ENCODE measurements around the gene SFRP2. TPM values are rescaled to one million over a fixed set of nuclear protein-coding genes. Genes with fewer than 3 reads are reported as not detected.

Gene SFRP2
- total RNA-seq, 2 experiments from 2014 or later, result 0.13 TPM; not detected in 1

DNA sequence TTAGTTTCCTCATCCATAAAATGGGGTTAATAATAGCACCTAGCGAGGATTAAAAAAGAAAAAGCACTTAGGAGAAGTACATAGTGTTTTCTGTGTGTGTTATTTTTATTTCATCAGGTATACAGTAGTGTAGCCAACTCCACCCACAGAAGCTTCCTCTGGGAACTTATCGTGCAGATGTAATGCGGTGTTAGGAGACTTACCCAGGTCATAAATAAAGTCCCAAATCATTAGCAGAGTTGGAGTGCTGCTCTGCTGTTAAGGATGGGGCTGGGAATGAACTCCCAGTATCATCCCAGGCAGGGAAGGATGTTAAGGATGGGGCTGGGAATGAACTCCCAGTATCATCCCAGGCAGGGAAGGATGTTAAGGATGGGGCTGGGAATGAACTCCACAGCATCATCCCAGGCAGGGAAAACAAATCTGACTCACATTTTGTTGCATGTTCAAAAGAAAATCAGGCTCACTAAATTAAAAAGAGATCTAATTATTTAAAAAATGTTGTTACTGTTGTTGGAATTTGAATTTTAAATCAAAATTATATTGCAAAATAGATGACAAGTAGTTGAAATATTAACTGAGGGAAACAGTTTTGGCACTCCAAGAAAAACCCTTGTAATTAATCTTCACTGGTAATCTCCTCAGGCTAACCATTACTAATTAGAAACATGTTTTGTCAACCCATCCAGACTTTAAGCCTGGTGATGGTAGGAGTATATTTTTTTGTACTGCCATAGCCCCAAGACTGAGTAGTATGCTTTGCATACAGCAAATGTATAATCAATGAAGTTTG lies 10.2 kb upstream of the SFRP2 start:
- POLR2A ChIA-PET, result no interaction called here
- CTCF ChIA-PET, result no interaction called here

DNA sequence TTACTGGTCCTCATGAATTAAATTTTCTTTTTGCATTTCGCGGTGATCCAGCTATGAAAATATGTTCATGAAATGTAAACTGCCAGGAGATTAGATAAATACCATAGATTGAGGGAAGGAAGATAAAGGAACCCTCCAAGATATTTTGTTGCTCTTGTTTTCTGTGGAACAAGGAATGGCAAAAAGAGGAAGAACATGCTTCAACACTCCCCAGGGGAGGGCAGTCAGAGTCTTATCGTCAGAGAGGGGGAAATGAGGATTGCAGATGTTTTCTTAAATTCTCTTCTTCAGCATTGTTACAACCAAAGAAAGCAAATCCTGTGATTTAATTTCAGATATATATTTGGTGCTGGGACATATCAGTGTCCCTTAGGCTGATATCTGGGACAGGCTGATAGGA lies 9.5 kb upstream of the SFRP2 start:
- POLR2A ChIA-PET, result no interaction called here
- CTCF ChIA-PET, result no interaction called here

DNA sequence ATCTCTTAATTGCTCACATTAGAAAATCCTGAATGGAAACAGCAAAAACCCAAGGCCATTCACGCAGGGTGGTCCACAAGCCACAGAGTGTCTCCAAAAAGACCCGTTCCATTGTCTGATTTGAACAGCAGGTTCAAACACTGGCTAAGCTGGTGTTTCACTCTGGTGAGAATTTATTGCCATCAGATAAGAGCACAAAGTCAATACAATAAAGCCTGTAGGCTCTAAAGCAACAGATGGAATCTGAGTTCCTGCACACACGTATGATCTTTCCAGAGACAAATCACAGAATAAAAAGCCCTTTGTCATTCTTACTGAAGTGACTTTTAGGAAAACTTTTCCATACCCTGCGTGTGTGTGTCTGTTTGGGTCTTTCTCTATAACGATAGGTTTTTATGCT lies 5.1 kb upstream of the SFRP2 start:
- ChIA-PET CTCF (no interaction called here), POLR2A (no interaction called here)

DNA sequence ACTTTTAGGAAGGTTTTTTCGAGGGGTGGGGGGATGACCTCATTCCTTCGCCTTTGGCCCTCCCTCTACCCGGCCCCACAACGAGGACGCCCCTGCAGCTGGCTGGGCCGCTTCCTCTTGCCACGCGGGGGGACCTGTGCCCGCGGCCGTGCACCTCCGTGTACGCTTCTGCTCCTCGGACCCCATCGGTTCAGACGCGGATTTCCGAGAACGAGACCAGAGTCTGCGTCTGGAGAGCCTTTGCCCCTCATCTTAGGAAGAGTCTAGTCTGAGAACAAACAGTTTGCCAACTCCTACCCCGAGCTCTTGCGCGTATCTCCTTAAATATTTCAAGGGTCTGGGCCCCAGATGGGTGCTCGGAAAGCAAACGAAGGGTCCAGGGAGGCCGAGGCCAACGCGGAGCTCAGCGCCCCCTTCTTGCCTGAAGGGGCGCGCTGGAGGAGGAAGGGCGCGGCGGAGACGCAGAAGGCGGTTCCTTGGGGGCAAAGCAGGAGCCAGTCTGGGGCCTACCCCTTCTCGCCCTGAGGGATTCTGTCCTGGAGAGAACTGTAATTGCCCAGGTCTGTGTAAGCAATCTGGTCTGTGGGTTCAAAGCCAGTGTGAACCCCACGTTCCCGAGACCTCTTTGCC lies 3.9 kb upstream of the SFRP2 start:
- ChIA-PET POLR2A (no interaction called here), CTCF (no interaction called here)

DNA sequence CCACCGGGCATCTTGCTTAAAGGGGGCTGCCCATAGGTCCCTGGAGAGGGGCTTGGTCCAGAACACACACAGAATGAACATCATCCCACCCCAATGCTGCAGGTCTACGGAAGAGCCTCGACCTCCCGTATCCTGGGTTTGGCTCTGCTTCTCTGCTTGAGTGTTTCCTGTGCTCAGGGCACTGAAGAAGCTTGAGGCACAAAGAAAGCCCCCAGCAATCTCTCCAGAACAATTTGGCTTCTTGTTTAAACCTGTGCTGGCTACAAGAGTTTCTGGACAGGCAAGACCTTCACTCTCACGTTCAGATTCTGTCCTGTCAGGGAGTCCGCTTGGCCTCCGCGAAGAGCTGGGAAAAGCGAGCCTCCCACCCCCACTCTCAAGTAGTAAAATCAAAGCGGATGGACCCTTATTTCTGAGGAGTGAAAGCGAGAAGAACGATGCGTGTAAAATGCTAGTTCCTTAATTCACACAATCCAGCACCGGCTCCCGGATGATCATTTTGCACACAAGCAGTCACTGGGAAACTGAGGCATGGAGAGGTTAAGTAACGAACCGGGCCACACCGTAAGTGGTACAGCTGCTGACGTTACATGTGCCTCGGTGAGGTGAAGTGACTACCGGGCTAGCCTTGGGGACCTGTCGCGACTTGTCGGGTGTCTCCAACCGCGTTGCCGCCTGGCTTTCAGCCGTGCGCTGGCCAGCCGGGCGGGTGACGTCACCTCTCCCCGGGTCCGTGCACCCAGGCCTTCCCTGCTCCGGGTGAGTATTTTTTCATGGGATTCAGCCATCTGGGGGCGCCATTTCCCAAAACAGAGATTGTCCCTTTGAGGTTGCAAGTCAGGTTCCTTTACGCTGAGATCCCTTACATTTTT lies 3.1 kb upstream of the SFRP2 start:
- ChIA-PET POLR2A (no interaction called here), CTCF (interaction anchor here (0.9 kb wide), 1 partner anchor 142 kb away, joined by 3 read pairs; no protein-coding TSS in a partner anchor)

DNA sequence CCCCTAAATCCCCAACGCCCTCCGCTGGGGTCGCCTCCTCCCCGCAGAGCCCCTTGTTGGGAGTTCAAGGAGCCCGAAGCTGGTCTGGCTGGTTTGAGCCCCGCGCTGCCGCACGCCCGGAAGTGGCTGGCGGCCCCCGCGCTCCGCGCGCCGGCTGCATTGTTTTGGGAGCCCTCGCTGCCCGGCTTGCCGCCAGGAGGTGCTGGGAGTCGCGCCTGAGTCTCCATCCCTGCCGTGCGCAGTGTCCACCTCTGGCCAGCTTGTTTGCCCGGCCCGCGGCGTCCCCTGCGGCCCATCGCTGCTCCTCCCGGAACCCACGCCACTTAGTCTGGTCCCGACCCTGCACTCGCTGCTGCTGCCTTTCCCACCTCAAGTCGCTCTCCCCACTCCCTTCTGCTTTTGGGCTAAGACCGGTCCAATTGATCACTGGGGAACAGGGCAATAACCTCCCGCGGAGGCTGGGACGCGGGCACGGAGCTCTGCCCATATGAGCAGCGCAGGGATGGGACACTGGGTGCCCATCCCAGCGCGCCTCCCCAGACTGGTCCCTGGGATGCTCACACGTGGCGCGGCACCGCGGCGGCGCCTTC lies 2.2 kb upstream of the SFRP2 start:
- ChIA-PET POLR2A (no interaction called here), CTCF (interaction anchor here (0.9 to 1.0 kb wide), 2 partner anchors 9 to 228 kb away, joined by 3 read pairs; no protein-coding TSS in a partner anchor)

DNA sequence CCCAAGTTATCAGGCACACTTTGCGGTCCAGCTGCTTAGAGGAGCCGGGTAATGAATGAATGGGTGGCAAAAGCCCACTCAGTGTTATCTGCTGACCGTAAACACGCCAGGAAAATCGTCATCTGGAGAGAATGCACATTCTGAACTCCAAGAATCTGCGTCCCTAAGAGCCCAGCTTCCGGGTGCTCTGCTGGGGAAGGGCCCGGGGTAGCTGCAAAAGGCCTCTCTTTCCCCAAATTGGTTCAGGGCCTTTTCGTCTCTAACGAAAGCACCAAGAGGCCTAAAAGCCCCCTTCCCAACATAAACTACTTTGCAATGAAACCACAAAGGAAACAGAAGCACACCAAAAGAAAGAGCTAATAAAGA lies 1.6 kb upstream of the SFRP2 start:
- POLR2A ChIA-PET, result no interaction called here
- CTCF ChIA-PET, result interaction anchor here (0.9 to 1.0 kb wide), 2 partner anchors 10 to 229 kb away, joined by 3 read pairs; no protein-coding TSS in a partner anchor

DNA sequence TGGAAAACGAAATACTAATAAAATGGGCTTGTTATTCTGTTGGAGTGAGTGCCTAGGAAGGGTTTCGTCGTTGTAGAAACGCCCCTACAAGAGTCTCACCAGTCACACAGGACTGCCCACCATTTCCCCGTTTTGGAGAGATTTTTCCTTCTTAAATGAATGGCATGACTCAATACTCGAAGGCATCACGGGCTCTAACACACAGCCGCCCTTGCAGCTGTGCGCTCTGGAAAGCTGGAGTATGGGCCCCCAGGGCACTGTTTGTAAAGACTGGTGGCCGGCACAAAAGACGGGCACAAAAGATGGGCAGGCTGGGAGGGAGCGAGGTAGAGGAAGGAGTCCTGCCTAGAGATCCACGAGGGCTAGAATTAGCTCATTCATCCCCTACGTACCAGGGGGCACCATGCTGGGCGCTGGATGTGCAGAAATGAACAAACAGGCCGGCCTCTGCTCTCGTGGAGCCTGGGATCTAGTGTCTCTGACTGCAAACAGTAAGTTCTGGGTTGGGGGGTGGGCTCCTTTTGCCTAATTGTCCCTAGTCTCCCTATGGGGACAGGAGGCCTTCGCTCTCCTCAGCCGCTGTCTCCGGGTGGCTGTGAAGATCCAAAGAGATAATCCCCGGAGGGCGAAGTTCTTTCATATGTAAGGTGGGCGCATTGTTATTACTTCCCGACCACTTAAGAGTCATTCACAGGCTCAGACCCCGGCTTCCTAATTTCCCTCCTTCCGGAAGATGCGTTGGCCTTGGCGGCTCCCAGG lies 1.0 kb upstream of the SFRP2 start:
- ChIA-PET POLR2A (no interaction called here), CTCF (no interaction called here)

DNA sequence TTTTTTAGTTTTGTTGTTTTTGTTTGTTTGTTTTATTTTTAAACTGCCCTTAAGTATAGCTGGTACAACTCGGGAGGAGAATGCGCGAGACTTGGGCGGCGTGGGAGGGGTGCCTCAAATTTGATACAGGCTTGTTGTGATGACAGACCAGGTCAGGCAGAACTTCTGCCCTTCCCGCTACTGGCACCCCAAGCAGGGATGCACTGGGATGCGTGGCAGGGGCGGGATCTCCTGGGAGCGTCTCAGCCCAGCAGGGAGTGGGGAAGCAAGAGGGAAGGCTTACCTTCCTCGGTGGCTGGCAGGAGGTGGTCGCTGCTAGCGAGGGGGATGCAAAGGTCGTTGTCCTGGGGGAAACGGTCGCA lies 851 bp downstream of the SFRP2 start:
- ChIA-PET POLR2A (no interaction called here), CTCF (no interaction called here)

DNA sequence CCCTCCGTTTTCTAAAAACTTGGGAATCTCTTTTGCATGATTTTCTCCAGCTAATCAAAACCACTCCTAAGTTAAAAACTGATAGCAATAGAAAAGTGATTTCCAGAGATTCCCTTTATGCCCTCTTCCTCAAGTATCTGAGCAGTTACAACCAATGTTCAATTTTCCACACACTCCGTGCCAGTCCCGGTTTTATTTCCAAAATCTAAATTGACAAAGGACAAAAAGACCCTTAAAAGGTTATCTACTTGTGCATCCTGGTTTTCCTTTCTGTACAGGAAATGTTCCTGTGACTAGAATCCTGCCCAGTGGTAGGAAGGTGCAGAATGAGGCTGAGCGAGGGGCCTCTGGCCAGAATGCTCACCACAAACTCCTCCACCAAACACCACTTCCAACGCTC lies 1.3 kb downstream of the SFRP2 start:
- POLR2A ChIA-PET, result no interaction called here
- CTCF ChIA-PET, result no interaction called here

DNA sequence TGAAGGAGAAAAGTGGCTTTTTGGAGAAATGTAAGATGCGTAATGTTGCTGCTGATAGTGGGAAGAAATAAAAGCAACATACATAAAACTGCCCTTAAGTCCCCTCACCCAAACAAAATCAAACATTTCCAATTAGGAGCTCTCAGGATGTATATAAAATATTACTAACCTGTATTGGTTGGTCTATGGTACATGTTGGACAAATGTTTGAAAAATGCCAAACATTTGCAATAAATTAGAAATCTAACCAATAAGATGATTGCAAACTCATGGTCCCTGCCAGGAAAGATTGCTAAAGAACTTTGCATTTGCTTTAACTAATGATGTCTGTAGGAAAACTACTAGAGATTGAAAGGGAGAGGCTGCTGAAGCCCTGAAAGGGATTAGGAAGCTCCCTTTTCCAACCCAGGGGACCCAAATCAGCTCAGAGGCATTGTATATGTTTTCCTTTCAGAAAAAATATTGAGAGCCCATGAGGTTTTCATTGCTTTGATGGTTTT lies 1.8 kb downstream of the SFRP2 start:
- POLR2A ChIA-PET, result no interaction called here

DNA sequence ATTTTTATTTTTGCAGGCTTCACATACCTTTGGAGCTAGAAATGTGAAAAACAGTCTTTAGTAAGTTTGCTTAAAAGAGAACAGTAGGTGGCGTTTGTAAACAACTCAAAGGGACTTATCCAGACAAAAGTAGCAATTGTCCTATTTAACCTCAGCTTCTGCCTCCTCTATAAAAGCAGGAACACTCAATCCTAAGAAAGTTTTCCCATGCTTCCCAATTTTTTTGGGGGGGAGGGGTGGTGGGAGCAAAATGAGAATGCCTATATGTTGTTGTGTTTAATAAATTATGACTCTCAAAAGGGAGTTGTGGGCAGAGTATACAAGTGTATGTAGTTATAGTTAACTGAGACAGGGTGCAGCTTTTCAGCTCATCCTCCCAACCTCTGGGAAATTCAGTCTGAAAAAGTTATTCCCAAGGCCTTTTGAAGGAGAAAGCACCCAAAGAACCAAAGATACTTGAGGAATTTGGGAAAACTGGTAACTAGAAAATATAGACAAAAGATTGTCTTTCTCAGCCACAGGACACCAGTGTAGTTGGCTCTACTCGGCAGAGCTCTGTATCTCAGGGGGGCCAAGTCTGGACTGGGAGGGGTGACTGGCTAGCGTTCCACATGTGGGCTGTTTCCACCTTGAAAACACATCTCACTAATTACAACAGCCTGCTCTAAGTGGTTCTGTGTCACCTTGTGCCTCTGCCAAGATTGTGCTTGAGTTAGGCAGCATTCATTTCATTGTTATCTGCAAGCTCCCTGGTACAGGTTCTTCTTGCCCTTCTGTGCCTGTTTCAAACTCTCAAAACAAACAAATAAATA lies 2.8 kb downstream of the SFRP2 start:
- ChIA-PET CTCF (interaction anchor here (0.7 to 1.0 kb wide), 5 partner anchors 42 to 549 kb away, joined by 3 to 4 read pairs (median 3); no protein-coding TSS in a partner anchor), POLR2A (no interaction called here)

More for the DNA sequence above, 1.8 kb downstream of the SFRP2 start:
- CTCF ChIA-PET, result no interaction called here

DNA sequence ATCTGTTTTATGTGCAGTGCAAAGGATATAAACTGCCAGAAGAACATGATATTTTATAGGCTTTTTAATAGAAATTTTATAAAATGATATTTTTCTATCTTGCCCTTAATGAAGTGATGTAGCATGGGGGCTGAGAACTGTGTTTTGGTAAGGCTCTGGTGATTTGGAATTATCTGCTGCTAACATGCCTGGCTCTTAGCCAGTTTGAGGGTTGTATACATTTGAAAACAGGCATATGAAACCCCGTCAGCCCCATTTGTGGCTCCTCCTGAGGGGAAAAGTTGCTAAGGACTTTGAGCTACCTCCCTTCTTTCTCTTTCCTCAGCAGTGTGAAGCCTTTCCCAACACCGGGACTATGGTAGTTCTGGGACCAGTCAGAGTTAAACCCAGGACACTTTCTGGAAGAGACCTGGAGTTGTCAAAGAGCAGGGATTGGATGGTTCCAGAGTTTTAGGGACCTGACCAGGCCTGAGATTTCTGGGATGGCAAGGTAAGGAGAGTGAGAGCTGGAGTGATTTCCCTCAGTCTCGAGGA lies 4.7 kb downstream of the SFRP2 start:
- CTCF ChIA-PET, result no interaction called here
- POLR2A ChIA-PET, result no interaction called here

DNA sequence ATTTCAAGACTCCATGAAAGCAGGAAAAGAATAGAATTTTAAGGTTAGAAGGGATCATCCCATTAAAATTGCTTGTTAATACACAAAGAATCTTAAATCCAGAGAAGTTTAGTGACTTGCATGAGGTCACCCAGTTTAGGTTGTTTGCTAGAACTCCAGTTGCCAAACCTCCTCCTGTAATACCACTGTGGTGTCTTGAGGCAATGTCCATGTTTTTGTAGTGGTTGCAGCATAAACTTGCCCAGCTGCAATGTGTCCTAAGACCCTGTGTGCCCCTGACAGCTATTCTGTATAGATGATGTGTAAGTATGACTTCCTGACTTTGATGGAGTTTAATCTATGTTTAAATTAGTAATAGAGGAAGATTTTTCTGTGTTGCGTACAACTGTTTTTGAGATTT lies 6.3 kb downstream of the SFRP2 start:
- CTCF ChIA-PET, result no interaction called here
- POLR2A ChIA-PET, result no interaction called here

DNA sequence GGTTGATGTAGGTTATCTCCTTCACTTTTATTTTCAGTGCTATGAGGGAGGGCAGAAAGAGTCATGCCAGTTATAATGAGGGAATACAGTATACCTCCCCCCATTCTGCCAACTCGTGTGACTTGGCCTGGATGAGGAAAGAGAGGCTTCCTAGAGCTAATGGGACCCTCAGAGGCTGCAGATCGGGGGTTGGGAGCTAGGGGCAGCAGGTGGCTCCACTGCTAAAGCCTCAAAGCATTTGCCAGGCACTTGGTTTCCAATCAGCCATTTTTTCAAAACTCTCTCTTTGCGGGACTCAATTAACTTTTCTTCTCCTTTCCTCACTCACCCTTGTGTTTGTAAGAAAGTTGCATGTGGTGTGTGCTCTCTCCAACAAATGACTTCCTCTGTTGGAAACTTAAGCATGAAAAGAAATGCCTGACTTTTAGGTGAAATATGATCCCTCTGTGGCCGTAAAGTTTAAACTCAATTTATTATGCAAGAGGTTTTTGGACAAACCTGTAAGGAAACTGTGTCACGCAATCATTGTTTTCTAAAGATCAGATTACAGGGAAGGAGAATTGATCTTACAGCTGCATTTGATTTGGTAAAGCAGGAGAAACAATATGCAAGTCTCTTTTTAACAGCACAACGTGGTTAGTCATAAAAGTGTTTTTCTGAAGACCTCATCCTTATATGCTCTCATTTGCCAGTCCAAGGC lies 7.0 kb downstream of the SFRP2 start:
- ChIA-PET POLR2A (no interaction called here), CTCF (no interaction called here)

DNA sequence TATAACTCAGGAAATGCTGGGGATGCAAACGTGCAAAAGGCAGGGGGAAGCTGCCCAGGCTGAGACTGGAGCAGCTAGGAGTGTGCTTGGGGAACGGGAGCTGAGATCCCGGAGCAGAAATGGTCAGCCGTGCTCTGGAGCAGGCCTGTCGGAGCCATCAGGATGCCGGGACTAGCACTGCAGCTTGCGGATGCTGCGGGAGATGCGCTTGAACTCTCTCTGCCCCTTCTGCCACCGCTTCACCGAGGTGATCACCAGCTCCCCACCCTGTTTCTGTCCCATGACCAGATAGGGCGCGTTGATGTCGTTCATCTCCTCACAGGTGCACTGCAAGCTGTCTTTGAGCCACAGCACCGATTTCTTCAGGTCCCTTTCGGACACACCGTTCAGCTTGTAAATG lies 7.6 kb downstream of the SFRP2 start:
- POLR2A ChIA-PET, result no interaction called here
- CTCF ChIA-PET, result no interaction called here

DNA sequence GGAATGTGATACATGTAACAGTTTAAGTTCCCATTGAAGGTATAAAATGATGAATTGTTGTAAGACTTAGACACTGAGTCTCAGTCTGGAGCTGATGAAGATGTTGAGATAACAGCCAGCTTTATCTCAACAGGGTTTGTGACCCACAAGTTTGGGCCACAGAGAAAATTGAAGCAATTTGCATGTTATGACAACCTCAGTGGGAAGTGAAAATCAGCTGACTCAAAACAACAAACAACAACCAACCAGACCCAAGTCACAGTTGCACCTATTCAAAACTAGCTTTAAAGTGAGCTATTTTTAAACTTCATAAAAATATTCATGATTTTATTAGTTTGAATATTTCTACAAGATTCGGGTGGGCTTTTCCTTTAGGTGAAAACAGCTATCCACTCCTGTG lies 8.0 kb downstream of the SFRP2 start:
- CTCF ChIA-PET, result no interaction called here
- POLR2A ChIA-PET, result no interaction called here

DNA sequence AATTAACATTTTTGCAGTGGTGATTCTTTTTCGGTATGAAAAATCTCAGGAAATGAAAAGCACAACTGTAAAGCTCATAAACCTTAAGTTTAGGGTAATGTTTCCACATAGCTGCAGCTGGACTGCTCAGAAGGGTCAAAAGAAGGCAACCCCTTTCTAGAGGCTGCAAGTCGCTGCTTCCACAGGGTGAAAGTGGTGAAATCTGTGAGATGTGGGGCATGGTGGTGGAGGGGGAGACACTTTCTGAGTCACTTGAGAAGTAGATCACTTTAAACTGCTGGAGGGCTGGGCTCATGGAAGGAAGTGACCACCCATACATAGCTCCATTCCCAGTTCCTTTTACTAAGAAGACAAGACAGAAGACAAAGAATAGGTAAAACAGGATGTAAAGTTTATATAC lies 8.7 kb downstream of the SFRP2 start:
- ChIA-PET CTCF (no interaction called here), POLR2A (no interaction called here)
